Cardiac septum (tissue), 1 donor: Measurements from ENCODE around the gene RUVBL2. TPM values are rescaled to one million over a fixed set of nuclear protein-coding genes. Genes with fewer than 3 reads are reported as not detected.

ENCODE experiments used
- DNase-seq: peaks from one replicate; pipeline ENCODE4 v3.0.0-alpha.2; 2020; ENCODE audit warnings: low spot score
- intact Hi-C: fragments of 100-400 bp; cut with DNase I; formaldehyde crosslinking; loops from one replicate; pipeline ENCODE4 v1.14.0; 2022
- total RNA-seq: library from RNA; stranded (reverse); fragmentation: NEBNext Ultra II Directional; extraction: Animal tissue kit (Norgen Biotek cat#: 25700); gene quantifications from one replicate; pipeline ENCODE4 v1.2.1, GENCODE V29; 2021
- donor health status: DM: no; HTN: no; CAD: no.

Gene RUVBL2
- total RNA-seq, 1 donor from 2014 or later: 39.2 TPM

- intact Hi-C loops: no loop called here
- peak; percentile 95 for DNase-seq
These were observed 31.4 kb upstream of the RUVBL2 start for GRCh38 chr19:48962029-48962848.

- no peak for DNase-seq
- intact Hi-C loops: no loop called here
These were observed 30.9 kb upstream of the RUVBL2 start for GRCh38 chr19:48962849-48963165.

GRCh38 chr19:48963371-48964204 lies 30.1 kb upstream of the RUVBL2 start:
- peak; percentile 94 for DNase-seq
- intact Hi-C loops: loop anchor here (2.0 kb wide), 2 partner anchors 63 to 91 kb away; partner anchors contain the start of genes NUCB1 and PPP1R15A

- intact Hi-C loops: loop anchor here (1.0 to 5.0 kb wide), 4 partner anchors 10 to 167 kb away; partner anchors contain the start of genes BAX, NUCB1 and PPP1R15A
- no peak for DNase-seq
These were observed 29.3 kb upstream of the RUVBL2 start for GRCh38 chr19:48964205-48965039.

GRCh38 chr19:48965040-48965805 lies 28.5 kb upstream of the RUVBL2 start, which contains the start of gene FTL:
TSS of gene FTL (plus strand) at chr19:48965309. CDS start at chr19:48965508, 199 bp downstream.
- peak; percentile 99 for DNase-seq
- intact Hi-C loops: loop anchor here (1.0 to 5.0 kb wide), 4 partner anchors 11 to 168 kb away; partner anchors contain the start of genes BAX, NUCB1 and PPP1R15A

- intact Hi-C loops: loop anchor here (1.0 to 5.0 kb wide), 4 partner anchors 12 to 169 kb away; partner anchors contain the start of genes BAX, NUCB1 and PPP1R15A
- peak; percentile 92 for DNase-seq
These were observed 27.7 kb upstream of the RUVBL2 start for GRCh38 chr19:48965806-48966540.

- intact Hi-C loops: loop anchor here (5.0 kb wide), 1 partner anchor 169 kb away; no protein-coding TSS in a partner anchor
- DNase-seq: no peak
These were observed 26.9 kb upstream of the RUVBL2 start for GRCh38 chr19:48966541-48967345.

- no peak for DNase-seq
- intact Hi-C loops: loop anchor here (5.0 kb wide), 1 partner anchor 170 kb away; no protein-coding TSS in a partner anchor
These were observed 26.1 kb upstream of the RUVBL2 start for GRCh38 chr19:48967346-48968178.

- no peak for DNase-seq
- intact Hi-C loops: loop anchor here (5.0 kb wide), 1 partner anchor 171 kb away; no protein-coding TSS in a partner anchor
These were observed 25.5 kb upstream of the RUVBL2 start for GRCh38 chr19:48968179-48968661.

GRCh38 chr19:48968813-48969218 lies 24.9 kb upstream of the RUVBL2 start:
- intact Hi-C loops: loop anchor here (5.0 kb wide), 1 partner anchor 172 kb away; no protein-coding TSS in a partner anchor
- DNase-seq: no peak

GRCh38 chr19:48969276-48970138 lies 24.2 kb upstream of the RUVBL2 start:
- no peak for DNase-seq
- intact Hi-C loops: loop anchor here (5.0 kb wide), 1 partner anchor 172 kb away; no protein-coding TSS in a partner anchor

- DNase-seq: no peak
- intact Hi-C loops: no loop called here
These were observed 23.4 kb upstream of the RUVBL2 start for GRCh38 chr19:48970139-48970766.

- DNase-seq: peak; percentile 89
- intact Hi-C loops: no loop called here
These were observed 22.7 kb upstream of the RUVBL2 start for GRCh38 chr19:48970923-48971395.
